HG03354 (cell line): Measurements from ENCODE around the gene CFAP206.

Experiments used
- ATAC-seq: cut with Tn5 transposase; IDR thresholded peaks from one replicate; pipeline ENCODE4 v1.9.1; 2021; ENCODE audit warnings: mild to moderate bottlenecking; ENCODE audit not compliant: unreplicated experiment, poor library complexity, severe bottlenecking

Gene CFAP206

GRCh38 chr6:87407901-87408720 lies at the start of gene CFAP206:
TSS of gene CFAP206 (plus strand) at chr6:87407972. CDS start at chr6:87409840, 1,868 bp downstream.
- peak; percentile 89 for ATAC-seq

- no peak for ATAC-seq
These were observed 43.0 kb upstream of the CFAP206 start for GRCh38 chr6:87364602-87365252.

GRCh38 chr6:87366072-87366827 lies 41.5 kb upstream of the CFAP206 start:
- ATAC-seq = no peak

- no peak for ATAC-seq
These were observed 40.9 kb upstream of the CFAP206 start for GRCh38 chr6:87366899-87367298.

GRCh38 chr6:87373377-87373776 lies 34.4 kb upstream of the CFAP206 start:
- ATAC-seq = no peak

- ATAC-seq = no peak
These were observed 32.5 kb upstream of the CFAP206 start for GRCh38 chr6:87375315-87375714.

GRCh38 chr6:87376643-87377042 lies 31.1 kb upstream of the CFAP206 start:
- no peak for ATAC-seq

- ATAC-seq = peak; percentile 61
These were observed 28.8 kb upstream of the CFAP206 start for GRCh38 chr6:87378947-87379346.

GRCh38 chr6:87382861-87383260 lies 24.9 kb upstream of the CFAP206 start:
- no peak for ATAC-seq

GRCh38 chr6:87384038-87384437 lies 23.7 kb upstream of the CFAP206 start:
- no peak for ATAC-seq

- no peak for ATAC-seq
These were observed 23.3 kb upstream of the CFAP206 start for GRCh38 chr6:87384449-87384848.

GRCh38 chr6:87391334-87391733 lies 16.4 kb upstream of the CFAP206 start:
- ATAC-seq = no peak

- ATAC-seq = peak; percentile 86
These were observed 14.6 kb upstream of the CFAP206 start for GRCh38 chr6:87393026-87393622.

GRCh38 chr6:87395431-87395830 lies 12.3 kb upstream of the CFAP206 start:
- ATAC-seq = no peak

GRCh38 chr6:87396595-87397392 lies 11.0 kb upstream of the CFAP206 start:
- ATAC-seq = peak; percentile 85

GRCh38 chr6:87397656-87398055 lies 10.1 kb upstream of the CFAP206 start:
- ATAC-seq = no peak

GRCh38 chr6:87401832-87402231 lies 5.9 kb upstream of the CFAP206 start:
- ATAC-seq = no peak

GRCh38 chr6:87407561-87407900 lies 241 bp upstream of the CFAP206 start:
- ATAC-seq = peak; percentile 3

GRCh38 chr6:87408721-87409155 lies 966 bp downstream of the CFAP206 start:
- no peak for ATAC-seq
